Measurements from ENCODE around the gene JPT2. TPM values are rescaled to one million over a fixed set of nuclear protein-coding genes. Genes with fewer than 3 reads are reported as not detected.

Gene JPT2
- total and polyA plus RNA-seq, 3 donors from 2014 or later, result 25.8 to 45.2 (median 27.9) TPM

GRCh38 chr16:1724491-1724890 lies 46.4 kb downstream of the JPT2 start:
- WGBS, 2 donors, result 83 to 93% methylated on average over 12 of the region's 12 CpGs
- H3K36me3 ChIP-seq (ENCODE audit: low read depth, missing control alignments), result no peaks in the 10 kb centered on the region
- intact Hi-C loops (cut with DNase I; ENCODE audit: low total_unique reads), result no loop called here

GRCh38 chr16:1726661-1727502 lies 48.8 kb downstream of the JPT2 start:
- 96% methylated on average over 23 to 32 of the region's 32 CpGs for WGBS, 2 donors
- TF ChIP-seq CTCF (IDR thresholded peaks at IDR 0.05), result no peak
- TF ChIP-seq POLR2A (IDR thresholded peaks at IDR 0.05), result no peak
- H3K36me3 ChIP-seq (ENCODE audit: low read depth, missing control alignments), result no peaks in the 10 kb centered on the region
- peaks cover 3% of the 10 kb centered on the region for H3K4me1 ChIP-seq
- no peaks in the 10 kb centered on the region for H3K9me3 ChIP-seq
- intact Hi-C loops (cut with DNase I; ENCODE audit: low total_unique reads), result no loop called here
- DNase-seq, result no peak
- no peaks in the 10 kb centered on the region for H3K27me3 ChIP-seq
- no peak overlapping the region for H3K4me3 ChIP-seq
- H3K27ac ChIP-seq, result no peak overlapping the region

More at GRCh38 chr16:1724491-1724890, 46.4 kb downstream of the JPT2 start:
- TF ChIP-seq CTCF (IDR thresholded peaks at IDR 0.05), result no peak
- no peak for TF ChIP-seq POLR2A (IDR thresholded peaks at IDR 0.05)
- no peak for DNase-seq
- Histone ChIP-seq H3K4me3 (no peak overlapping the region), H3K27ac (no peak overlapping the region), H3K4me1 (peaks cover 3% of the 10 kb centered on the region), H3K9me3 (no peaks in the 10 kb centered on the region), H3K27me3 (no peaks in the 10 kb centered on the region)

- no peak for DNase-seq
- Histone ChIP-seq H3K36me3 (ENCODE audit: low read depth, missing control alignments) (no peaks in the 10 kb centered on the region), H3K9me3 (no peaks in the 10 kb centered on the region), H3K27ac (no peak overlapping the region), H3K4me1 (peaks cover 3% of the 10 kb centered on the region), H3K4me3 (no peak overlapping the region), H3K27me3 (no peaks in the 10 kb centered on the region)
- 91 to 95% methylated on average over 17 to 36 of the region's 37 CpGs for WGBS, 2 donors
- TF ChIP-seq POLR2A (IDR thresholded peaks at IDR 0.05) (no peak), CTCF (IDR thresholded peaks at IDR 0.05) (no peak)
- intact Hi-C loops (cut with DNase I; ENCODE audit: low total_unique reads), result no loop called here
Observed at GRCh38 chr16:1727651-1728624, 49.9 kb downstream of the JPT2 start.

GRCh38 chr16:1729026-1729425 lies 50.9 kb downstream of the JPT2 start:
- no peak for DNase-seq
- no peaks in the 10 kb centered on the region for H3K27me3 ChIP-seq
- WGBS, 2 donors, result 36 to 66% methylated on average over 16 to 18 of the region's 18 CpGs
- H3K4me1 ChIP-seq, result no peaks in the 10 kb centered on the region
- H3K9me3 ChIP-seq, result no peaks in the 10 kb centered on the region
- no peaks in the 10 kb centered on the region for H3K36me3 ChIP-seq (ENCODE audit: low read depth, missing control alignments)
- no peak overlapping the region for H3K4me3 ChIP-seq
- TF ChIP-seq POLR2A (IDR thresholded peaks at IDR 0.05) (no peak), CTCF (IDR thresholded peaks at IDR 0.05) (no peak)
- no peak overlapping the region for H3K27ac ChIP-seq
- intact Hi-C loops (cut with DNase I; ENCODE audit: low total_unique reads), result no loop called here
